Left ventricle myocardium inferior (tissue), 1 donor: ENCODE data around the gene DIAPH3. TPM values are rescaled to one million over a fixed set of nuclear protein-coding genes. Genes with fewer than 3 reads are reported as not detected.

Experiments used
- DNase-seq: peaks from one replicate; pipeline ENCODE4 v3.0.0-alpha.2; 2020
- H3K27ac ChIP-seq: fragments of 200-600 bp; replicated peaks from 2 replicates; pipeline ENCODE4 v1.8.0; 2021
- H3K27me3 ChIP-seq: fragments of 200-600 bp; 2 replicates; pipeline ENCODE4 v1.8.0; 2021; ENCODE audit warnings: low read depth
- H3K36me3 ChIP-seq: fragments of 200-600 bp; 2 replicates; pipeline ENCODE4 v1.8.0; 2021
- H3K4me1 ChIP-seq: fragments of 200-600 bp; 2 replicates; pipeline ENCODE4 v1.8.0; 2021
- H3K4me3 ChIP-seq: fragments of 200-600 bp; 2 replicates; pipeline ENCODE4 v1.8.0; 2021; ENCODE audit warnings: mild to moderate bottlenecking, moderate library complexity
- H3K9me3 ChIP-seq: fragments of 200-600 bp; replicated peaks from 2 replicates; pipeline ENCODE4 v1.8.0; 2021
- intact Hi-C: fragments of 100-400 bp; cut with micrococcal nuclease; formaldehyde crosslinking; loops from one replicate; pipeline ENCODE4 v1.11.0; 2022
- total RNA-seq: library from RNA; stranded (reverse); fragmentation: NEBNext Ultra II Directional; extraction: Animal tissue kit (Norgen Biotek cat#: 25700); gene quantifications from one replicate; pipeline ENCODE4 v1.2.1, GENCODE V29; 2021
- TF ChIP-seq, protein P1 (sequence below): fragments of 200-600 bp; IDR thresholded peaks from 2 replicates; pipeline ENCODE4 v1.8.0; 2021; ENCODE audit warnings: antibody characterized with exemption, mild to moderate bottlenecking, borderline replicate concordance
- donor health status: DM: no; HTN: yes; CAD: no; lungs with severe emphysema.

DIAPH3 gene
- total RNA-seq, 1 donor from 2014 or later = 0.25 TPM

DNA sequence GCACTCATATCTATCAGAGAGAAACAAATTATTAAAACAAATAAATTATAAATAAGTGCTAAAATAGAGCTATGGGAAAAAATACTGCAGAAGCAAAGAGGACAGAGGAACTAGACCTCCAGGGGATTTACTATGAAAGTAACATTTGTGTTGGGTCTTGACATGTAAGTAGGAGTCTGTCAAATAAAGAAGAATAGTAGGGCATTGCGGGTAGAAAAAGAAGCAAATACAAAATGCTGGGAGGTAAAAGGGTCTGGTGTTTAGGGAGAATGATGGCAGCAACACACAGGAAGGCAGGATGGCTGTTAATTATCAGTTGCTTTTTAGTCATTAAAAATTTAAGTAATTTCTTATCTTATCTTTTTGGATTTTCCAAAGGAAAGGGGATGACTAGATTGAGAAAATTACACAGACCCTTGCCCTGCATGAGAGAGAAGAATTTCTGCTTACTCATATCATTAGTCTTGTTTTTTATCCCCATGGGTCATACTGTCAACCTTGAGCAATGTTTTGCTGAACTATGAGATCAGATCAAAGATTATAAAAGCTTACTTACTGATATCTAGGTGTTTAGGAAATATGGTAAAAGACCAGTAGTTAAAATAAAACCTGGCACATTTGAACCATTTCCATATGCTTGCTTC, 472.7 kb downstream of the DIAPH3 start:
- H3K36me3 ChIP-seq = no peaks in the 10 kb centered on the region
- DNase-seq = no peak
- H3K4me3 ChIP-seq = no peak overlapping the region
- H3K4me1 ChIP-seq = no peaks in the 10 kb centered on the region
- TF ChIP-seq, protein P1, sequence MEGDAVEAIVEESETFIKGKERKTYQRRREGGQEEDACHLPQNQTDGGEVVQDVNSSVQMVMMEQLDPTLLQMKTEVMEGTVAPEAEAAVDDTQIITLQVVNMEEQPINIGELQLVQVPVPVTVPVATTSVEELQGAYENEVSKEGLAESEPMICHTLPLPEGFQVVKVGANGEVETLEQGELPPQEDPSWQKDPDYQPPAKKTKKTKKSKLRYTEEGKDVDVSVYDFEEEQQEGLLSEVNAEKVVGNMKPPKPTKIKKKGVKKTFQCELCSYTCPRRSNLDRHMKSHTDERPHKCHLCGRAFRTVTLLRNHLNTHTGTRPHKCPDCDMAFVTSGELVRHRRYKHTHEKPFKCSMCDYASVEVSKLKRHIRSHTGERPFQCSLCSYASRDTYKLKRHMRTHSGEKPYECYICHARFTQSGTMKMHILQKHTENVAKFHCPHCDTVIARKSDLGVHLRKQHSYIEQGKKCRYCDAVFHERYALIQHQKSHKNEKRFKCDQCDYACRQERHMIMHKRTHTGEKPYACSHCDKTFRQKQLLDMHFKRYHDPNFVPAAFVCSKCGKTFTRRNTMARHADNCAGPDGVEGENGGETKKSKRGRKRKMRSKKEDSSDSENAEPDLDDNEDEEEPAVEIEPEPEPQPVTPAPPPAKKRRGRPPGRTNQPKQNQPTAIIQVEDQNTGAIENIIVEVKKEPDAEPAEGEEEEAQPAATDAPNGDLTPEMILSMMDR = no peak
- H3K27ac ChIP-seq = no peak overlapping the region
- no peaks in the 10 kb centered on the region for H3K9me3 ChIP-seq
- H3K27me3 ChIP-seq = no peaks in the 10 kb centered on the region
- intact Hi-C loops = no loop called here

- Histone ChIP-seq H3K27me3 (no peaks in the 10 kb centered on the region), H3K4me3 (no peak overlapping the region), H3K4me1 (no peaks in the 10 kb centered on the region), H3K27ac (no peak overlapping the region), H3K9me3 (no peaks in the 10 kb centered on the region), H3K36me3 (no peaks in the 10 kb centered on the region)
- TF ChIP-seq, protein P1 = no peak
- DNase-seq = no peak
- intact Hi-C loops = no loop called here
Observed at GRCh38 chr13:59689057-59689456, 474.7 kb downstream of the DIAPH3 start.

DNA sequence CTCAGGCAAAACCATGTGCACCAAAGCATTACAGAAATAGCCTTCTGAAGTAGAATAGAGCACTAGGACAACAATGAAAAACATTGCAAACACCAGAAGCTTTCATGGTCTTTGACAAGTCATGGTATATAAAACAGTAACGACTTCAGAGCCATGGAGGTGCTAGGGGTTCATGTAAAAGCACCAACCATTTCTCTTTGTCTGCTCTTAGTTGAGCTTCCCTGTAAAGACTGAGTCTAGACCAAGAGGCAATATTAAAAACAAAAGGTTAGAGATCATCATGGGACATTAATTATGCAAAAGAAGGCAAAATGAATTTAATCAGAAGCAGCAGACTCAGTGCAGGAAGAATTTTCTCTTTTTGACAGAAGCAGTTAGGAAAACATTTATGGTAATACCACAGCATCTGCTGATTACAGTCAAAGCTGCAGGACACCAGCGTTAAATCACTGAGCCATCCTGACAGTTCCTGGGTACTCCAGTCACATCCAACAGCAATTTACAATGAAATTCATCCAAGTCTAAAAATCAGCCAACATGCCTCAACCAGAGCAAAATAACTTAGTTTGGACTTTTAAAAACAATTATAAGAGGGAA, 476.8 kb downstream of the DIAPH3 start:
- no peaks in the 10 kb centered on the region for H3K36me3 ChIP-seq
- DNase-seq = no peak
- H3K27ac ChIP-seq = no peak overlapping the region
- TF ChIP-seq, protein P1 = no peak
- no peaks in the 10 kb centered on the region for H3K27me3 ChIP-seq
- no peaks in the 10 kb centered on the region for H3K9me3 ChIP-seq
- intact Hi-C loops = no loop called here
- no peak overlapping the region for H3K4me3 ChIP-seq
- H3K4me1 ChIP-seq = no peaks in the 10 kb centered on the region

GRCh38 chr13:59684105-59684504, 479.6 kb downstream of the DIAPH3 start:
- intact Hi-C loops = no loop called here
- Histone ChIP-seq H3K4me1 (peaks cover 5% of the 10 kb centered on the region), H3K27ac (no peak overlapping the region), H3K4me3 (no peak overlapping the region), H3K9me3 (no peaks in the 10 kb centered on the region), H3K27me3 (no peaks in the 10 kb centered on the region), H3K36me3 (no peaks in the 10 kb centered on the region)
- no peak for DNase-seq
- TF ChIP-seq, protein P1 = no peak

DNA sequence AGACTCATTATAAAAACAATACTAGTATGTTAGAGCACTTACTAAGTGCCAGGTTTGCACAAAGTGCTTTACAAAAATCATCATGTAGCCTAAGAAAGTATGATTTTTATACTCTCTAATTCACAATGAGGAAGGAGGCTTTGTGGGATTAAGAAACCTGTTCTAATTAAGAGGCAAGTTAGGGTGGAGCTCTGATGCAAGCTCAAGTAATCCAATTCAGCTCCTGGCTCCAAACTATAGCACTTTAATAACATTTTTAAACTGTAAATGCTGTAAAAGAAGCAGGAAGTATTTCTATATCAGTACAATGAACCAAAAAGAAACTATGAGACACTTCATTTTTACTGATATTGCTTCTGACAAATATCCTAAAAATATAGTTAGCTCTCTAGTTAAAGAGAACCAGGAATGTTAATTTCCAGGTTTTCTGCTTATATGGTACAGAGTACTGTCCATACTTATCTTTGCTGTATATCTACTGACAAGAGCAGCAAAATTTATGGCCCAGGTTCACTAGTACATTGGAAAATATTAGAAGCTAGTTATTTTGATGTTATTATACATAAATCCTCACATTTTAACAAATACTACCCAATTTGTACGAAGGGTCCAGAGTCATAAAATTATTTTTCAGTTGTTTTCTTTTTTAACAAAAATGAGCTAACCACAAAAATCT, 482.0 kb downstream of the DIAPH3 start:
- Histone ChIP-seq H3K4me3 (no peak overlapping the region), H3K27ac (no peak overlapping the region), H3K9me3 (no peaks in the 10 kb centered on the region), H3K27me3 (no peaks in the 10 kb centered on the region), H3K36me3 (no peaks in the 10 kb centered on the region), H3K4me1 (peaks cover 23% of the 10 kb centered on the region)
- intact Hi-C loops = no loop called here
- TF ChIP-seq, protein P1 = no peak
- DNase-seq = no peak
